Fibroblast of lung (primary cell): ENCODE results near the gene CCNY.

Source experiments
- EZH2 ChIP-seq: IDR thresholded peaks from 2 replicates; pipeline ENCODE4 v1.5.1; 2012; ENCODE audit warnings: low read length, control low read depth, mild to moderate bottlenecking; ENCODE audit errors: missing control alignments
- TF ChIP-seq, protein P1 (sequence below), 2 donors: IDR thresholded peaks in 1 of 2; conservative IDR thresholded peaks in 1 of 2; 1 replicate in 1 of 2; 2 replicates in 1 of 2; pipeline ENCODE4 v1.5.1; 2011 to 2012; ENCODE audit warnings: low read length in 2 of 2, control low read depth in 1 of 2, inconsistent platforms in 1 of 2, low read depth in 1 of 2, mild to moderate bottlenecking in 1 of 2

DNA sequence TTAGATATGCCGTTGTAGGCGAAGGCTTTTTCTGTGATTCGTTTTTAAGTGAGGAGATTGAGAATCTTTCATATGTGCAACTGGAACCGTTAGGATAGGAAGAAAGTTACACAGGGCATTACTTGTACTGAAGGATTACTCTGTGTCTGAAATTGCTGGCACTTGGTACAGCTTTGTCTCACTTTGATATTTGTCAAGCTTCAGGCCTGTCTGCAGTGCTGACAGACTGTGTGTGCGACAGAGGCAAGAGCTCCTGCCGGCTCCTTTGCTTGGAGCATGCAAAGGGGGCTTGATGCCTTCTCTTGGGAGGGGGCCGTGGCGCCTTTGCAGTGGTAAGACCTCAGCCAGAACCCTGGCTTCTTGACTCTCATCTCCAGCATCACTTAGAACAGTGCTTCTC is 45.8 kb downstream of the CCNY start:
- TF ChIP-seq, protein P1, sequence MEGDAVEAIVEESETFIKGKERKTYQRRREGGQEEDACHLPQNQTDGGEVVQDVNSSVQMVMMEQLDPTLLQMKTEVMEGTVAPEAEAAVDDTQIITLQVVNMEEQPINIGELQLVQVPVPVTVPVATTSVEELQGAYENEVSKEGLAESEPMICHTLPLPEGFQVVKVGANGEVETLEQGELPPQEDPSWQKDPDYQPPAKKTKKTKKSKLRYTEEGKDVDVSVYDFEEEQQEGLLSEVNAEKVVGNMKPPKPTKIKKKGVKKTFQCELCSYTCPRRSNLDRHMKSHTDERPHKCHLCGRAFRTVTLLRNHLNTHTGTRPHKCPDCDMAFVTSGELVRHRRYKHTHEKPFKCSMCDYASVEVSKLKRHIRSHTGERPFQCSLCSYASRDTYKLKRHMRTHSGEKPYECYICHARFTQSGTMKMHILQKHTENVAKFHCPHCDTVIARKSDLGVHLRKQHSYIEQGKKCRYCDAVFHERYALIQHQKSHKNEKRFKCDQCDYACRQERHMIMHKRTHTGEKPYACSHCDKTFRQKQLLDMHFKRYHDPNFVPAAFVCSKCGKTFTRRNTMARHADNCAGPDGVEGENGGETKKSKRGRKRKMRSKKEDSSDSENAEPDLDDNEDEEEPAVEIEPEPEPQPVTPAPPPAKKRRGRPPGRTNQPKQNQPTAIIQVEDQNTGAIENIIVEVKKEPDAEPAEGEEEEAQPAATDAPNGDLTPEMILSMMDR (conservative IDR thresholded peaks at IDR 0.05 in 1 of 2, IDR thresholded peaks at IDR 0.05 in 1 of 2; ENCODE audit: low read depth in 1 of 2, low read length in 2 of 2) = no peak
- no peak for TF ChIP-seq EZH2
